AG10803 (cell line): ENCODE results near the gene FRMD8.

Experiments
- DNase-seq: peaks from one replicate; pipeline ENCODE4 v3.0.0; 2010; ENCODE audit warnings: low read depth
- H3K4me3 ChIP-seq: 2 replicates; pipeline ENCODE4 v1.5.1; 2011; ENCODE audit warnings: mild to moderate bottlenecking, low read length, control low read depth
- TF ChIP-seq, protein P1 (sequence below): conservative IDR thresholded peaks from 2 replicates; pipeline ENCODE4 v1.5.1; 2011; ENCODE audit warnings: mild to moderate bottlenecking, low read length, control low read depth, inconsistent platforms

Gene FRMD8

DNA sequence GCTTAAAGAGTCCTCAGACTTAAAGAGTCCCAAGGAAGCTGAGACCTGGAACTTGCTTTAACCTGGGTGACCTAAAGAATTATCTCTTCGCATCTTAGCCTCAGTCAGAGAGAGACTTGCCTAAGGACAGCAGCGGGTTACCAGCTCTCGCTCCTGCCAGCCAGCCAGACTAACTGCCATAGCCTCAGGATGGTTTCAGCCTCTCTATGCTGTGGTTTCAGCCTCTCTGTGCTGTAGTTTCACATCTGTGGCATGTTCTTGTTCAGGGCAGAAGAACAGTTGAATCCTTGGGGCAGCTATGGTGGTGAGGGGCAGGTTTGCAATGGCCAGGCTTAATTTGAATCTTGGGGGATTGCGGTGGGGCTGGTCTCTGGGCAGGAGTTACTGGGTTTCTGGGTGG is 2.3 kb downstream of the FRMD8 start:
- no peak overlapping the region; the same call in 1 of the 2 replicates for H3K4me3 ChIP-seq
- DNase-seq: no peak
- TF ChIP-seq, protein P1, sequence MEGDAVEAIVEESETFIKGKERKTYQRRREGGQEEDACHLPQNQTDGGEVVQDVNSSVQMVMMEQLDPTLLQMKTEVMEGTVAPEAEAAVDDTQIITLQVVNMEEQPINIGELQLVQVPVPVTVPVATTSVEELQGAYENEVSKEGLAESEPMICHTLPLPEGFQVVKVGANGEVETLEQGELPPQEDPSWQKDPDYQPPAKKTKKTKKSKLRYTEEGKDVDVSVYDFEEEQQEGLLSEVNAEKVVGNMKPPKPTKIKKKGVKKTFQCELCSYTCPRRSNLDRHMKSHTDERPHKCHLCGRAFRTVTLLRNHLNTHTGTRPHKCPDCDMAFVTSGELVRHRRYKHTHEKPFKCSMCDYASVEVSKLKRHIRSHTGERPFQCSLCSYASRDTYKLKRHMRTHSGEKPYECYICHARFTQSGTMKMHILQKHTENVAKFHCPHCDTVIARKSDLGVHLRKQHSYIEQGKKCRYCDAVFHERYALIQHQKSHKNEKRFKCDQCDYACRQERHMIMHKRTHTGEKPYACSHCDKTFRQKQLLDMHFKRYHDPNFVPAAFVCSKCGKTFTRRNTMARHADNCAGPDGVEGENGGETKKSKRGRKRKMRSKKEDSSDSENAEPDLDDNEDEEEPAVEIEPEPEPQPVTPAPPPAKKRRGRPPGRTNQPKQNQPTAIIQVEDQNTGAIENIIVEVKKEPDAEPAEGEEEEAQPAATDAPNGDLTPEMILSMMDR: no peak

DNA sequence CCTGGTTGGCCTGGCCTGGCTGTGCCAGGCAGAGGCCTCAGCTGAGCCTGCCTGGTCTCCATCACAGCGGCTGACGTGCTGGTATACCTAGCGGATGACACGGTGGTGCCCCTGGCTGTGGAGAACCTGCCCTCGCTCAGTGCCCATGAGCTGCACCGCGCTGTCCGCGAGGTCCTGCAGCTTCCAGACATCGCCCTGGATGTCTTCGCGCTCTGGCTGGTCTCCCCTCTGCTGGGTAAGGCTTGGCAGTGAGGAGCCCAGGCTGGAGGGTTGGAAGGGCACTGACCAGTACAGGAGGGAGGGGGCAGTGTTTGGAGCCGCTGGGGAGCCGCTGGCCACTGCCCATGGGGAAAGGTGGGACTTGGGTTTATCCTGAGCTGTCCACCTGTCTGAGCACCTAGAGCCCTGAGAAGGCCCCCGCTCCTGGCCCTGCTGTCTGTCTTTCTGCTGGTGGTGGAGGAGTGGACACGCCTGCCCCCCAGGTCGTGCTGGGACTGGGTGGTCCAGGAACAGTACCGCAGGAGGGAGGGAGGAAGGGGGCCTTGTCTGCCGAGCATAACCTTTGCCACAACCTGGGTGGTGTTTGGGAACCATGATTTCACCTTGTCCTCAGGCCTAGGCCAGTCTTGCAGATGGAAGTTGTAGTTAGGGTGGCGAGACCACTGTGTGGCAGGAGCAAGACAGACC is 3.0 kb downstream of the FRMD8 start:
- DNase-seq: no peak
- no peak overlapping the region for H3K4me3 ChIP-seq
- TF ChIP-seq, protein P1: no peak

DNA sequence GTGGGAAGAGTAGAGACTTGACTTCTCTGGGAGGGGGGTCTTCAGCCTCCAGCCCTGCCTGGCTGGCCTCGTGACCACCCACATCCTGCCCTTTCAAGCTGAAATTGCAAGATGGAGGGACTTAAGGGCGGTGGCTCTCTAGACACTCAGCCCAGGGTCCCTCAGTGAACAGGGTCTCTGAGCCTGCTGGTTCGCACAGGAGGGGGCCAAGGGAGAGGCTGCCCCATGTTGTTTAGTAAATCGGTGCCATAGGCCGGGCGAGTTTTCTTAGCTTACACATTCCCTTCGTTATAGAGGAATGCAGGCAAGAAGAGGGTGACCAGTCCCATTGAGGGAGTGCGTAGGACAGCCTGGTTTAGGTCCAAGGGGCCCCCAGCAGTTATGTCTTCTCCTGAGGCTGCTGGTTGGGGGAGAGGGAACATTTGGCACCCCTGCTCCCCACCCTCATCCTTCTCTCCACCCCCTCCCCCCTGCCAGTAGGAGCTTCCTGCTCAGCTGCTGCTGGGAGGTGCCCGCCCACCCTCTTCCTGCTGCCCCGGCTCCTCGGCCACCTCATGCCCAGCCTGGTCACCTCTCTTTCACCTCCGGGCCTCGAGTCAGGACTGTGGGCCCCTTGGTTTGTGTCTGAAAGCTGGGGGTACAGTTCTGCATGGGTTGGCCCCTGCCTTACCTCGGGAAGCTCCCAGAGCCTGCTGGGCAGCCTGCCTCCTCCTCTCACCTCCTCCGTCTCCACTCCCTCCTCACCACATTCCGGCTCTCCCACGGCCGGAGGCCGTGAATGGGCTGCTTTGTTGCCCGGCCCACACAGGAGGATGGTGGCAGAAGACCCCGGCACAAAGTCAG is 3.9 kb downstream of the FRMD8 start:
- TF ChIP-seq, protein P1: no peak
- peak overlapping the region; percentile 14 for H3K4me3 ChIP-seq
- peak; percentile 9 for DNase-seq

DNA sequence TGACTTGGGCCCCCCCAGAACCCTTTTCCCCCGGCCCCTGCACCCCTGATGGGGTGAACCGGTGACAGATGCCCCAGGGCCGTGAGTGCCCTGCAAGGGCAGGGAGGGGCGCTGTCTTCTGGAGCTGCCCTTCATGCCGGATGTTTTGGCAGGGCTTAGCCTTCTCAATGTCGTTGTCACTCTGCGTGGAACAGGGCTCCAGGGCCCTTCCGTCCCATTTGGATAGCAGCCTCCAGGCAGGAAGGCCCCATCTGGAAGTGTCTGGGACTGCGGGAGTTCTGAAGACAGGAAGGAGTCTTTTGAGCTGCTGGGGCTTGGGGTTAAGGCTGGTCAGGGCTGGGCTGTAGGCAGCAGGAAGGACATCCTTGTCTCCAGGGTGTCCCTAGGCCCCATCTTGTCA is 4.6 kb downstream of the FRMD8 start:
- peak; percentile 49 for DNase-seq
- TF ChIP-seq, protein P1: peak; percentile 12; the same call in 1 of the 2 replicates
- H3K4me3 ChIP-seq: peak overlapping the region; percentile 14

DNA sequence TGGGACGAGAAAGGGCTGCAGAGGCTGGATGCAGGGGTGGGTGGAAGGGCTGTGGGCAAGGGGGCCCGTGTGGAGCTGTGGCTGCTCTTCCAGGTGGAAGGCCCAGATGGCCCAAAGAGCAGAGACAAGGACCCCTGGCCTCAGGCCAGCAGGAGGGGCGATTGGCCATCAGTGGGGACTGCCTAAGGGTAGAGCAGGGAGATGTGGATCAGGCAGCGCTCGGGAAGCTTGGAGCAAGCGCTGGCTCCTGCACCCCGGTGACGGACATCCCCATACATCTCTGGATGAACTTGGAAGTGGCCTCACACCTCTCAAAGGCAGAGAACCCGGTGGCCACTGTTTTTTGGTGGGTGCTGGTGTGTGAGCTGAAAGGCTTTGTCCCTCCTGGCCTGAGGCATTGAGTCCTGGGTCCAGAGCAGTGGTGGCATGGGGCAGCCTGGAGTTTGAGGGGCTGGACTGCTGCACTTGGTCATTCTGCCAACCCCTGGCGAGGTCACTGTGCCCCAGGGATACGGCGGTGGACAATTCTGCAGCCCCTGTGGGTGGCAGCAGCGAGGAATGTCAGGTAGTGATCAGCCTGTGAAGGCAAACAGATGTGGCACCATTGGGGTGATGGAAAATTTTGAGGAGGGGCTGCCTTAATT is 5.9 kb downstream of the FRMD8 start:
- H3K4me3 ChIP-seq: no peak overlapping the region
- TF ChIP-seq, protein P1: no peak
- no peak for DNase-seq

DNA sequence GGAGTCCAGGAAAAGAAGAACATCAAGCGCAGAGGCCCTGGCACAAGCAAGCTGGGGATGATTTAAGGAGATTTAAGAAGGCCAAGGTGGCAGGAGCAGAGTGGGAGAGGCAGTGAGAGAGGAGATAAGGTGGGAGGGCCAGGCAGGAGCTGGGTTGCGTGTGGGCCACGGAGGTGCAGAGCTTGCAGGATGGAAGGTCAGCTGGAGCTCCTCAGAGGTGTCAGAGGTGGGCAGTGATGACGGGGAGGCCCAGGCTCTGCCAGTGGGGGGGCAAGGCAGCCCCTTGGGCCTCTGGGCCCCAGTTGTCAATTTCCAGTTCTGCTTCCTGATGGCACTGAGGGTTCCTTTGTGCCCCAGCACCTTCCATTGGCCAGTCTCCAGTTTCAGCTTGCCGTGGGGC is 6.5 kb downstream of the FRMD8 start:
- TF ChIP-seq, protein P1: no peak
- H3K4me3 ChIP-seq: no peak overlapping the region
- DNase-seq: no peak
